Measurements from ENCODE around the gene PWWP2B.

DNA sequence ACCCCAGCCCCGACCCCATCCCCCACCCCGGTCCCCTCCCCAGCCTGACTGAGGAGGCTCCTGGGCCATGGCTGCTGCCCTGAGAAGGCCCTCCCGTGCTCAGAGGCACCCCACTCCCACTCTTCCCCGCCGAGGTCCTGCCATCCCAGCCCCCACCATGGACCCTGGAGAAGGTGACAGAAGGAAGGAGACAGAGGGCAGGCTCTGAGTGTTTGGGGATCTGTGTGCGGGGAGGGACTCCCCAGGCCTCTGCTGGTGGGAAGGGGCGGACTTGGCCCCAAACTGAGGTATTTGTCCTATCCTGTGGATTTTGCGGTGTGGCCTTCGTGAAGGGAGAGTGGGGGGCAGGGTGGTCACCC lies 53.4 kb downstream of the PWWP2B start:
- TF ChIP-seq, protein P1, sequence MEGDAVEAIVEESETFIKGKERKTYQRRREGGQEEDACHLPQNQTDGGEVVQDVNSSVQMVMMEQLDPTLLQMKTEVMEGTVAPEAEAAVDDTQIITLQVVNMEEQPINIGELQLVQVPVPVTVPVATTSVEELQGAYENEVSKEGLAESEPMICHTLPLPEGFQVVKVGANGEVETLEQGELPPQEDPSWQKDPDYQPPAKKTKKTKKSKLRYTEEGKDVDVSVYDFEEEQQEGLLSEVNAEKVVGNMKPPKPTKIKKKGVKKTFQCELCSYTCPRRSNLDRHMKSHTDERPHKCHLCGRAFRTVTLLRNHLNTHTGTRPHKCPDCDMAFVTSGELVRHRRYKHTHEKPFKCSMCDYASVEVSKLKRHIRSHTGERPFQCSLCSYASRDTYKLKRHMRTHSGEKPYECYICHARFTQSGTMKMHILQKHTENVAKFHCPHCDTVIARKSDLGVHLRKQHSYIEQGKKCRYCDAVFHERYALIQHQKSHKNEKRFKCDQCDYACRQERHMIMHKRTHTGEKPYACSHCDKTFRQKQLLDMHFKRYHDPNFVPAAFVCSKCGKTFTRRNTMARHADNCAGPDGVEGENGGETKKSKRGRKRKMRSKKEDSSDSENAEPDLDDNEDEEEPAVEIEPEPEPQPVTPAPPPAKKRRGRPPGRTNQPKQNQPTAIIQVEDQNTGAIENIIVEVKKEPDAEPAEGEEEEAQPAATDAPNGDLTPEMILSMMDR (IDR thresholded peaks at IDR 0.05 in 8 of 11, conservative IDR thresholded peaks at IDR 0.05 in 3 of 11): no peak
- TF ChIP-seq POLR2A (IDR thresholded peaks at IDR 0.05) (no peak), POLR2AphosphoS5 (IDR thresholded peaks at IDR 0.05) (no peak)
